HEK293 (cell line): ENCODE results near the gene KRTAP5-7.

ENCODE experiments used
- CTCF ChIA-PET: fragments of 350-600 bp; formaldehyde crosslinking; extraction: SDS; loops from one replicate; lab custom pipeline; 2021; ENCODE audit warnings: antibody characterized with exemption; lab: Yijun Ruan, JAX
- POLR2A ChIA-PET: fragments of 300-600 bp; formaldehyde crosslinking; extraction: SDS; loops from one replicate; lab custom pipeline; 2020; ENCODE audit warnings: antibody characterized with exemption, inconsistent platforms; lab: Yijun Ruan, JAX
- H3K27ac ChIP-seq: fragments of 200-500 bp; sonication (Bioruptor generic); 2 replicates; pipeline ENCODE4 v1.5.1; 2014; ENCODE audit warnings: low read depth, low read length, control low read depth, inconsistent platforms; ENCODE audit errors: extremely low read depth
- H3K36me3 ChIP-seq, 2 experiments: fragments of 200-500 bp in 1 of 2; sonication (Bioruptor generic) in 1 of 2; 1 replicate in 1 of 2; 2 replicates in 1 of 2; pipeline ENCODE4 v1.5.1; 2014 to 2017; ENCODE audit warnings: inconsistent platforms in 2 of 2, low read length in 2 of 2; ENCODE audit not compliant: control insufficient read depth in 2 of 2, insufficient read depth in 1 of 2
- H3K4me1 ChIP-seq: fragments of 200-500 bp; sonication (Bioruptor generic); 2 replicates; pipeline ENCODE4 v1.5.1; 2014; ENCODE audit warnings: mild to moderate bottlenecking, low read length, inconsistent platforms; ENCODE audit not compliant: control insufficient read depth, insufficient read depth
- H3K4me3 ChIP-seq: 2 replicates; pipeline ENCODE4 v1.5.1; 2011; ENCODE audit warnings: low read depth, mild to moderate bottlenecking, control low read depth, low read length, moderate library complexity
- H3K9me3 ChIP-seq: fragments of 200-500 bp; sonication (Bioruptor generic); 2 replicates; pipeline ENCODE4 v1.5.1; 2014; ENCODE audit warnings: low read depth, low read length, inconsistent platforms; ENCODE audit not compliant: control insufficient read depth, insufficient read depth
- EGR2 ChIP-seq: fragments of 450-650 bp; formaldehyde crosslinking; IDR thresholded peaks from 2 replicates; pipeline ENCODE4 v1.5.1; 2016; ENCODE audit warnings: low read depth, missing biosample characterization, missing genetic modification characterization
- KLF7 ChIP-seq: fragments of 450-650 bp; formaldehyde crosslinking; IDR thresholded peaks from 2 replicates; pipeline ENCODE4 v1.5.1; 2016; ENCODE audit warnings: missing biosample characterization, missing genetic modification characterization, borderline replicate concordance
- KLF8 ChIP-seq: fragments of 450-650 bp; formaldehyde crosslinking; IDR thresholded peaks from 2 replicates; pipeline ENCODE4 v1.5.1; 2016; ENCODE audit warnings: missing biosample characterization, missing genetic modification characterization
- MZF1 ChIP-seq: fragments of 450-650 bp; formaldehyde crosslinking; IDR thresholded peaks from 2 replicates; pipeline ENCODE4 v1.5.1; 2017; ENCODE audit warnings: missing biosample characterization, missing genetic modification characterization, borderline replicate concordance
- OSR2 ChIP-seq: fragments of 450-650 bp; formaldehyde crosslinking; IDR thresholded peaks from 2 replicates; pipeline ENCODE4 v1.5.1; 2016; ENCODE audit warnings: missing biosample characterization, missing genetic modification characterization
- ZEB2 ChIP-seq: fragments of 450-650 bp; formaldehyde crosslinking; IDR thresholded peaks from 2 replicates; pipeline ENCODE4 v1.5.1; 2016; ENCODE audit warnings: missing biosample characterization, missing genetic modification characterization
- ZNF146 ChIP-seq: fragments of 450-650 bp; formaldehyde crosslinking; IDR thresholded peaks from 2 replicates; pipeline ENCODE4 v1.5.1; 2016; ENCODE audit warnings: missing biosample characterization, missing genetic modification characterization
- ZNF155 ChIP-seq: fragments of 450-650 bp; formaldehyde crosslinking; IDR thresholded peaks from 2 replicates; pipeline ENCODE4 v1.5.1; 2016; ENCODE audit warnings: missing biosample characterization, missing genetic modification characterization
- ZNF394 ChIP-seq: fragments of 450-650 bp; formaldehyde crosslinking; IDR thresholded peaks from 2 replicates; pipeline ENCODE4 v1.5.1; 2016; ENCODE audit warnings: missing biosample characterization, missing genetic modification characterization, mild to moderate bottlenecking, moderate library complexity, borderline replicate concordance
- ZNF404 ChIP-seq: fragments of 450-650 bp; formaldehyde crosslinking; IDR thresholded peaks from 2 replicates; pipeline ENCODE4 v1.5.1; 2017; ENCODE audit warnings: missing biosample characterization, missing genetic modification characterization
- ZNF416 ChIP-seq: fragments of 450-650 bp; formaldehyde crosslinking; IDR thresholded peaks from 2 replicates; pipeline ENCODE4 v1.5.1; 2016; ENCODE audit warnings: missing biosample characterization, missing genetic modification characterization
- ZNF423 ChIP-seq: fragments of 450-650 bp; formaldehyde crosslinking; IDR thresholded peaks from 2 replicates; pipeline ENCODE4 v1.5.1; 2016; ENCODE audit warnings: missing biosample characterization, missing genetic modification characterization
- ZNF426 ChIP-seq: fragments of 450-650 bp; formaldehyde crosslinking; IDR thresholded peaks from 2 replicates; pipeline ENCODE4 v1.5.1; 2017; ENCODE audit warnings: missing biosample characterization, missing genetic modification characterization, mild to moderate bottlenecking, inconsistent platforms, moderate library complexity
- ZNF501 ChIP-seq: fragments of 450-650 bp; formaldehyde crosslinking; IDR thresholded peaks from 2 replicates; pipeline ENCODE4 v1.5.1; 2016; ENCODE audit warnings: missing biosample characterization, missing genetic modification characterization
- TF ChIP-seq, protein P1 (sequence below): fragments of 450-650 bp; formaldehyde crosslinking; IDR thresholded peaks from 2 replicates; pipeline ENCODE4 v1.5.1; 2017; ENCODE audit warnings: missing biosample characterization, missing genetic modification characterization
- TF ChIP-seq, protein P2 (sequence below): fragments of 450-650 bp; formaldehyde crosslinking; IDR thresholded peaks from 2 replicates; pipeline ENCODE4 v1.5.1; 2016; ENCODE audit warnings: missing biosample characterization, missing genetic modification characterization
- TF ChIP-seq, protein P3 (sequence below): fragments of 450-650 bp; formaldehyde crosslinking; IDR thresholded peaks from 2 replicates; pipeline ENCODE4 v1.5.1; 2017; ENCODE audit warnings: missing biosample characterization, mild to moderate bottlenecking, missing genetic modification characterization, moderate library complexity
- TF ChIP-seq, protein P4 (sequence below): fragments of 450-650 bp; formaldehyde crosslinking; IDR thresholded peaks from 2 replicates; pipeline ENCODE4 v1.5.1; 2016; ENCODE audit warnings: missing biosample characterization, missing genetic modification characterization
- TF ChIP-seq, protein P5 (sequence below): fragments of 450-650 bp; formaldehyde crosslinking; IDR thresholded peaks from 2 replicates; pipeline ENCODE4 v1.5.1; 2016; ENCODE audit warnings: missing biosample characterization, missing genetic modification characterization, borderline replicate concordance

KRTAP5-7 gene

DNA sequence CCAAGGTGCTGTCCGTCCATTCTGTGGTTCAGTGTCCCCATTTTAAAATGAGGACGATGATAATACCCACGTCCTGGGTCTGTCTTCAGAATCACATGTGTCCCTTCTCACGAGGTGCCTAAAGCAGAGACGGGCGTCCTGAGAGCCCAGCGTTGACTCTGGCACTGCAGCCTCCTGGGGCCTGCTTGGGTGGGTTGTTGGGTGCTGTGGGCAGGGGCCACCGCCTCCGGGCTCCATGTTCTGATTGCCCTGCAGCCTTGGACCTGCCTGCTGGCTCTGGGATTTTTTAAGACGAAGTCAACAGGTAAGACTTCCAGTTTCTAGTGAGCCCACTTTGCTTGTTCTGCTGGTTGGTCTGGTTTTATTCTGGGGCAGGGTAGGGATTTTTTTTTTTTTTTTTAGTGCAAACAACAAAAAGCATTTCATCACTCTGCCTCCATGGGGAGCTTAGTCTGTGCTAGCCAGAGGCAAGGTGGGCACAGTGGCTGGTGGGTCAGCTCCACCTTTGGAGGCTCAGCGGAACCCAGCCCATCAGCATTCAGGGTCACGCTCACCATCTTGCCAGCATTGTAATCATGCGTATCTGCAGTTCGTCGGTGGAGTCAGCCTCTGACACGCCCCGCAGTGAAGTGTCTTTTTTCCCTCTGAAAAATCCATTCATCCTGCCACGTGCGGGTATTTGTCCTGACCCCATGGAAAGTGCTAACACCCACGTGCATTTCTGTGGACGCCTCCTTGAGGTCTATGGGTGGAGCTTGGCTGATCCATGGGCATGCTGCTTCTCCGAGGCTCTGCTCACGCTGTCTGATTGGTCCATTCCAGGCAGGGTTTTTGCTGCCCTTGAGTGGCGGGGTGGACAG, 45.7 kb upstream of the KRTAP5-7 start:
- Histone ChIP-seq H3K4me1 (no peaks in the 10 kb centered on the region), H3K4me3 (no peak overlapping the region), H3K36me3 (peaks cover 2 to 92% of the 10 kb centered on the region in 2 experiments; a peak in 2 of 3 replicates), H3K9me3 (no peaks in the 10 kb centered on the region), H3K27ac (no peak overlapping the region)
- TF ChIP-seq ZNF404 (no peak), KLF7 (tag by site-specific recombination) (no peak), ZNF423 (no peak), OSR2 (tag by site-specific recombination) (no peak), ZNF416 (tag by site-specific recombination) (no peak), ZNF146 (no peak), ZNF155 (tag by site-specific recombination) (no peak), ZNF426 (tag by site-specific recombination) (no peak), ZNF501 (no peak), ZEB2 (tag by site-specific recombination) (no peak), ZNF394 (no peak), KLF8 (tag by site-specific recombination) (no peak), EGR2 (tag by site-specific recombination) (no peak), MZF1 (no peak)
- TF ChIP-seq, protein P1, sequence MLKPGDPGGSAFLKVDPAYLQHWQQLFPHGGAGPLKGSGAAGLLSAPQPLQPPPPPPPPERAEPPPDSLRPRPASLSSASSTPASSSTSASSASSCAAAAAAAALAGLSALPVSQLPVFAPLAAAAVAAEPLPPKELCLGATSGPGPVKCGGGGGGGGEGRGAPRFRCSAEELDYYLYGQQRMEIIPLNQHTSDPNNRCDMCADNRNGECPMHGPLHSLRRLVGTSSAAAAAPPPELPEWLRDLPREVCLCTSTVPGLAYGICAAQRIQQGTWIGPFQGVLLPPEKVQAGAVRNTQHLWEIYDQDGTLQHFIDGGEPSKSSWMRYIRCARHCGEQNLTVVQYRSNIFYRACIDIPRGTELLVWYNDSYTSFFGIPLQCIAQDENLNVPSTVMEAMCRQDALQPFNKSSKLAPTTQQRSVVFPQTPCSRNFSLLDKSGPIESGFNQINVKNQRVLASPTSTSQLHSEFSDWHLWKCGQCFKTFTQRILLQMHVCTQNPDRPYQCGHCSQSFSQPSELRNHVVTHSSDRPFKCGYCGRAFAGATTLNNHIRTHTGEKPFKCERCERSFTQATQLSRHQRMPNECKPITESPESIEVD (tag by site-specific recombination) = no peak
- TF ChIP-seq, protein P2, sequence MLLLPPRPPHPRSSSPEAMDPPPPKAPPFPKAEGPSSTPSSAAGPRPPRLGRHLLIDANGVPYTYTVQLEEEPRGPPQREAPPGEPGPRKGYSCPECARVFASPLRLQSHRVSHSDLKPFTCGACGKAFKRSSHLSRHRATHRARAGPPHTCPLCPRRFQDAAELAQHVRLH (tag by site-specific recombination) = no peak
- TF ChIP-seq, protein P3, sequence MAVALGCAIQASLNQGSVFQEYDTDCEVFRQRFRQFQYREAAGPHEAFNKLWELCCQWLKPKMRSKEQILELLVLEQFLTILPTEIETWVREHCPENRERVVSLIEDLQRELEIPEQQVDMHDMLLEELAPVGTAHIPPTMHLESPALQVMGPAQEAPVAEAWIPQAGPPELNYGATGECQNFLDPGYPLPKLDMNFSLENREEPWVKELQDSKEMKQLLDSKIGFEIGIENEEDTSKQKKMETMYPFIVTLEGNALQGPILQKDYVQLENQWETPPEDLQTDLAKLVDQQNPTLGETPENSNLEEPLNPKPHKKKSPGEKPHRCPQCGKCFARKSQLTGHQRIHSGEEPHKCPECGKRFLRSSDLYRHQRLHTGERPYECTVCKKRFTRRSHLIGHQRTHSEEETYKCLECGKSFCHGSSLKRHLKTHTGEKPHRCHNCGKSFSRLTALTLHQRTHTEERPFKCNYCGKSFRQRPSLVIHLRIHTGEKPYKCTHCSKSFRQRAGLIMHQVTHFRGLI (tag by site-specific recombination) = no peak
- TF ChIP-seq, protein P4, sequence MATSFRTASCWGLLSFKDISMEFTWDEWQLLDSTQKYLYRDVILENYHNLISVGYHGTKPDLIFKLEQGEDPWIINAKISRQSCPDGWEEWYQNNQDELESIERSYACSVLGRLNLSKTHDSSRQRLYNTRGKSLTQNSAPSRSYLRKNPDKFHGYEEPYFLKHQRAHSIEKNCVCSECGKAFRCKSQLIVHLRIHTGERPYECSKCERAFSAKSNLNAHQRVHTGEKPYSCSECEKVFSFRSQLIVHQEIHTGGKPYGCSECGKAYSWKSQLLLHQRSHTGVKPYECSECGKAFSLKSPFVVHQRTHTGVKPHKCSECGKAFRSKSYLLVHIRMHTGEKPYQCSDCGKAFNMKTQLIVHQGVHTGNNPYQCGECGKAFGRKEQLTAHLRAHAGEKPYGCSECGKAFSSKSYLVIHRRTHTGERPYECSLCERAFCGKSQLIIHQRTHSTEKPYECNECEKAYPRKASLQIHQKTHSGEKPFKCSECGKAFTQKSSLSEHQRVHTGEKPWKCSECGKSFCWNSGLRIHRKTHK (tag by site-specific recombination) = no peak
- TF ChIP-seq, protein P5, sequence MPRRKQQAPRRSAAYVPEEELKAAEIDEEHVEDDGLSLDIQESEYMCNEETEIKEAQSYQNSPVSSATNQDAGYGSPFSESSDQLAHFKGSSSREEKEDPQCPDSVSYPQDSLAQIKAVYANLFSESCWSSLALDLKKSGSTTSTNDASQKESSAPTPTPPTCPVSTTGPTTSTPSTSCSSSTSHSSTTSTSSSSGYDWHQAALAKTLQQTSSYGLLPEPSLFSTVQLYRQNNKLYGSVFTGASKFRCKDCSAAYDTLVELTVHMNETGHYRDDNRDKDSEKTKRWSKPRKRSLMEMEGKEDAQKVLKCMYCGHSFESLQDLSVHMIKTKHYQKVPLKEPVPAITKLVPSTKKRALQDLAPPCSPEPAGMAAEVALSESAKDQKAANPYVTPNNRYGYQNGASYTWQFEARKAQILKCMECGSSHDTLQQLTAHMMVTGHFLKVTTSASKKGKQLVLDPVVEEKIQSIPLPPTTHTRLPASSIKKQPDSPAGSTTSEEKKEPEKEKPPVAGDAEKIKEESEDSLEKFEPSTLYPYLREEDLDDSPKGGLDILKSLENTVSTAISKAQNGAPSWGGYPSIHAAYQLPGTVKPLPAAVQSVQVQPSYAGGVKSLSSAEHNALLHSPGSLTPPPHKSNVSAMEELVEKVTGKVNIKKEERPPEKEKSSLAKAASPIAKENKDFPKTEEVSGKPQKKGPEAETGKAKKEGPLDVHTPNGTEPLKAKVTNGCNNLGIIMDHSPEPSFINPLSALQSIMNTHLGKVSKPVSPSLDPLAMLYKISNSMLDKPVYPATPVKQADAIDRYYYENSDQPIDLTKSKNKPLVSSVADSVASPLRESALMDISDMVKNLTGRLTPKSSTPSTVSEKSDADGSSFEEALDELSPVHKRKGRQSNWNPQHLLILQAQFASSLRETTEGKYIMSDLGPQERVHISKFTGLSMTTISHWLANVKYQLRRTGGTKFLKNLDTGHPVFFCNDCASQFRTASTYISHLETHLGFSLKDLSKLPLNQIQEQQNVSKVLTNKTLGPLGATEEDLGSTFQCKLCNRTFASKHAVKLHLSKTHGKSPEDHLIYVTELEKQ = no peak
- ChIA-PET CTCF (no interaction called here), POLR2A (interaction anchor here (0.7 kb wide), 1 partner anchor 1042 kb away, joined by 4 read pairs; no protein-coding TSS in a partner anchor)
